SK-N-SH treated with all-trans-retinoic acid at 6 μM for 48 hours (cell line): ENCODE results near the gene FRMD4A.

Experiments
- GLIS3 ChIP-seq: fragments of 250-450 bp; sonication (Bioruptor Pico); IDR thresholded peaks from 2 replicates; pipeline ENCODE4 v1.5.0; 2020; ENCODE audit warnings: mild to moderate bottlenecking, moderate library complexity
- RARB ChIP-seq: fragments of 250-450 bp; sonication (Bioruptor Pico); IDR thresholded peaks from 2 replicates; pipeline ENCODE4 v1.8.0; 2021; ENCODE audit warnings: mild to moderate bottlenecking, moderate library complexity

- TF ChIP-seq RARB (no peak), GLIS3 (no peak)
Observed at GRCh38 chr10:14131261-14131960, 199.3 kb downstream of the FRMD4A start.
